Osteocyte (in vitro differentiated cells): Measurements from ENCODE around the gene DAPK1. TPM values are rescaled to one million over a fixed set of nuclear protein-coding genes. Genes with fewer than 3 reads are reported as not detected.

Experiments
- DNase-seq: peaks from one replicate; pipeline ENCODE4 v3.0.0; 2021; ENCODE audit warnings: mixed read lengths; ENCODE audit not compliant: unreplicated experiment; ENCODE audit errors: extremely low spot score
- H3K27ac Mint-ChIP-seq: one replicate; pipeline ENCODE4 v1.8.0; 2021; ENCODE audit warnings: mild to moderate bottlenecking, mixed read lengths; ENCODE audit not compliant: unreplicated experiment
- H3K27me3 Mint-ChIP-seq: one replicate; pipeline ENCODE4 v1.8.0; 2021; ENCODE audit warnings: mixed read lengths; ENCODE audit not compliant: unreplicated experiment
- H3K36me3 Mint-ChIP-seq: one replicate; pipeline ENCODE4 v1.8.0; 2021; ENCODE audit warnings: mixed read lengths; ENCODE audit not compliant: unreplicated experiment
- H3K4me1 Mint-ChIP-seq: one replicate; pipeline ENCODE4 v1.8.0; 2021; ENCODE audit warnings: mixed read lengths; ENCODE audit not compliant: unreplicated experiment
- H3K4me3 Mint-ChIP-seq: one replicate; pipeline ENCODE4 v1.8.0; 2021; ENCODE audit warnings: mild to moderate bottlenecking, moderate library complexity, mixed read lengths; ENCODE audit not compliant: unreplicated experiment
- H3K9me3 Mint-ChIP-seq: one replicate; pipeline ENCODE4 v1.8.0; 2021; ENCODE audit warnings: mixed read lengths; ENCODE audit not compliant: unreplicated experiment
- total RNA-seq: library from RNA; stranded (reverse); gene quantifications from 2 replicates; pipeline ENCODE4 v1.2.1, GENCODE V29; 2021
- TF ChIP-seq, protein P1 (sequence below): fragments of 200-600 bp; sonication (generic); IDR thresholded peaks from 2 replicates; pipeline ENCODE4 v1.5.0; 2021; ENCODE audit warnings: antibody characterized with exemption, mild to moderate bottlenecking, moderate library complexity

The DAPK1 gene
- total RNA-seq, 1 donor from 2014 or later: 304 TPM

DNA sequence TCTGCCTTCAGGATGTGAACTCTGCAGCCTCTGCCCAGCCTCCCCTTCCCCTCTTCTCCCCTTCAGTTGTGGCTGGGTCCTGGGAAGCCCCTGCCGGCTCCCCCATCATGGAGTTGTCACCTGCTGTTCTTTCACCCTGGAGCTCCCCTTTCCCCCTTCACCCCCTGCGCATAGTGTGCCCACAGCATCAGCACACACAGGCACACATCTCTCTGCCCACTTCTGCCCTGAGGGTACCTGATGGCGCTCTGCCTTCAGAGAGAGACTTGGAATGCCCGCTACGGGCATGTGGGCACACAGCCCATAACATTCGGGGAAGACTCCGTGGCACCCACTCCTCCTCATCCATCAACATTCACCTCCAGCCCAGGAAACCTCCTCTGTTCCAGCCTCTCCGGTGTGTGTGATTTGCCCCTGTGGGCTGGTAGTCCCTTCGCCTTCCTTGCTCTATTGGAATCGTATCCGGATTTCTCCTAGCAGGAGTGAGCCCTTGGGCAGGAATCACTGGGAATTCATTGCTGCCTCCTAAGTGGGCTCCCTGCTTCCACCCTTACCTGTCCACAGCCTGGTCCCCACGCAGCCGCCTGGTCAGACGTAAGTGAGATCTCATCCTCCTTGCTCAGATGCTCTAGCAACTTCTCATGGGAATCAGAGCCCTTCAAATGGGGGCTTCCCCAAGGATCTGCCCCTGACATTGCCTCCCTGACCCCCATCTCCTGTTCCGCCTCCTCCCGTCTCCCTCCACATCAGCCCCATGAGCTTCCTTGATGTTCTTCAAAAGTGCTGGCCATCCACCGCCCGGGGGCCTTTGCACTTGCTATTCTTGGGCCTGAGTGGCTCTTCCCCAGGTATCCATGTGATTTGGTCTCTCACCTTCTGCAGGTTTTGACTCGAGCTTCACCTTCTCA lies 166.7 kb downstream of the DAPK1 start:
- Mint-ChIP-seq H3K27ac (peak overlapping the region; percentile 43), H3K4me1 (peaks cover 33% of the 10 kb centered on the region), H3K36me3 (peaks cover 62% of the 10 kb centered on the region), H3K9me3 (no peaks in the 10 kb centered on the region), H3K27me3 (no peaks in the 10 kb centered on the region), H3K4me3 (no peak overlapping the region)
- TF ChIP-seq, protein P1, sequence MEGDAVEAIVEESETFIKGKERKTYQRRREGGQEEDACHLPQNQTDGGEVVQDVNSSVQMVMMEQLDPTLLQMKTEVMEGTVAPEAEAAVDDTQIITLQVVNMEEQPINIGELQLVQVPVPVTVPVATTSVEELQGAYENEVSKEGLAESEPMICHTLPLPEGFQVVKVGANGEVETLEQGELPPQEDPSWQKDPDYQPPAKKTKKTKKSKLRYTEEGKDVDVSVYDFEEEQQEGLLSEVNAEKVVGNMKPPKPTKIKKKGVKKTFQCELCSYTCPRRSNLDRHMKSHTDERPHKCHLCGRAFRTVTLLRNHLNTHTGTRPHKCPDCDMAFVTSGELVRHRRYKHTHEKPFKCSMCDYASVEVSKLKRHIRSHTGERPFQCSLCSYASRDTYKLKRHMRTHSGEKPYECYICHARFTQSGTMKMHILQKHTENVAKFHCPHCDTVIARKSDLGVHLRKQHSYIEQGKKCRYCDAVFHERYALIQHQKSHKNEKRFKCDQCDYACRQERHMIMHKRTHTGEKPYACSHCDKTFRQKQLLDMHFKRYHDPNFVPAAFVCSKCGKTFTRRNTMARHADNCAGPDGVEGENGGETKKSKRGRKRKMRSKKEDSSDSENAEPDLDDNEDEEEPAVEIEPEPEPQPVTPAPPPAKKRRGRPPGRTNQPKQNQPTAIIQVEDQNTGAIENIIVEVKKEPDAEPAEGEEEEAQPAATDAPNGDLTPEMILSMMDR: no peak
- no peak for DNase-seq

DNA sequence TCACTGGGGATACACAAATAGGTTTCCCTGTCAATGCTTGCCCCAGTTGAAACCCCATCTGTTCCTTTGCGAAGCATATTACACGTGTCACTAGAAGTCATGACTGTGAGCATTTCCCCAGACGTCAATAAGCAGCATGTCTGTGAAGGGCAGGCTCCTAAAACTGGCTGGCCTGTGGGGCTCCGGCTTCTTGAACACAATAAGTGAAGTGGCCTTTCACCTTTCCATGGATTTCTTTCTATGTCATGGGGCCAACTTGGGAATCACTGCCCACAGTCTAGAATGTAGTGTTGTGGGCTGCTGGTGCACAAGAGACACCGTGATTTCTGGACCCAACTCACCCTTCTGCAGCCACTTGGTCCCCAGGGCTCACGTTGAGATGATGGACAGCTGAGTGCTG lies 167.8 kb downstream of the DAPK1 start:
- Mint-ChIP-seq H3K27ac (no peak overlapping the region), H3K36me3 (peaks cover 62% of the 10 kb centered on the region), H3K27me3 (no peaks in the 10 kb centered on the region), H3K4me1 (peaks cover 33% of the 10 kb centered on the region), H3K4me3 (no peak overlapping the region), H3K9me3 (no peaks in the 10 kb centered on the region)
- no peak for DNase-seq
- TF ChIP-seq, protein P1: no peak

DNA sequence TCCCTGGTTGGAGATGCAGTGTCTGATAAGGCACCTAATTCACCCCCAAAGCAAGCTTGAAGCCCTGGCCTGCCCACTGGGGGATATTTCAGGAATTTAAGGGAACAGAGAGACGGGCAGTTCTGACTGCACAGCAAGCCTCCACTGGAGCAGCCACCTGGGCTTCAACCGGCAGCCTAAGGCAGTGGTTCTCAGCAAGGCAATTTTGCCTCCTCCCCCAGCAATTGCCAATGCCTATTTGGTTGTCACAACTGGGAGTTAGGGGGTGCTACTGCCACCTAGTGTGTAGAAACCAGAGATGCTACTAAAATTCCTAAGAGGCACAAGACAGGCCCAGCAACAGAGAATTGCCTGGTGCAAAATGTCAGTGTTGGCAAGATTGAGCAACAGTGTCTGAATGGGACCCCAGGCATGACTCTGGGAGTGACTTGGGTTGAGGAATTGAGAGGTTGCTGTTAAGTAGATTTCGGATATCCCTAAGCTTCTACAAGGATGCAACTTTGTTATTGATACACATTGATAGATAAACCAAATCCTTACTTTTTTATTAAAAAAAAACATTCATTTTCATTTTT lies 169.6 kb downstream of the DAPK1 start:
- DNase-seq: no peak
- H3K27me3 Mint-ChIP-seq: no peaks in the 10 kb centered on the region
- H3K27ac Mint-ChIP-seq: no peak overlapping the region
- H3K36me3 Mint-ChIP-seq: peaks cover 61% of the 10 kb centered on the region
- no peak overlapping the region for H3K4me3 Mint-ChIP-seq
- peaks cover 23% of the 10 kb centered on the region for H3K4me1 Mint-ChIP-seq
- TF ChIP-seq, protein P1: peak; percentile 51
- no peaks in the 10 kb centered on the region for H3K9me3 Mint-ChIP-seq

DNA sequence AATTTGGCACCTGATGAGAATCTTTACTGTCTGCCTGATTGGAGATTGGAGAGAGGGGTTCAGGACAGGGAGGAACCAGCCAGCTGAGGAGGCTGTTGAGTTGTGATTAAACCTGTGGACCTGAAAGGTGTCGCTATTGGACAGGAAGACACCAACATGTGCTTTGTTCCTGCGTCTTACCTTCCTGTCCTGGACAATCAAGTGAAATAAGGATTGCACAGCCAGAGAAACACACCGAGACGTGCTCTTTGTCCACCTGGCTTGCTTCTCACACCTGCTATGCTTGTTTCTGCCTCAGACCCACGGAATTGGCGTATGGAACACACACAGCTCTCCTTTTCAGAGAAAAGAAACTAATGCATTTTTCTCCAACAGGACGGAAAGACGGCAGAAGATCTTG lies 170.6 kb downstream of the DAPK1 start:
- Mint-ChIP-seq H3K27me3 (no peaks in the 10 kb centered on the region), H3K9me3 (no peaks in the 10 kb centered on the region), H3K4me3 (no peak overlapping the region), H3K4me1 (peaks cover 14% of the 10 kb centered on the region), H3K27ac (no peak overlapping the region), H3K36me3 (peaks cover 68% of the 10 kb centered on the region)
- TF ChIP-seq, protein P1: no peak
- DNase-seq: no peak

DNA sequence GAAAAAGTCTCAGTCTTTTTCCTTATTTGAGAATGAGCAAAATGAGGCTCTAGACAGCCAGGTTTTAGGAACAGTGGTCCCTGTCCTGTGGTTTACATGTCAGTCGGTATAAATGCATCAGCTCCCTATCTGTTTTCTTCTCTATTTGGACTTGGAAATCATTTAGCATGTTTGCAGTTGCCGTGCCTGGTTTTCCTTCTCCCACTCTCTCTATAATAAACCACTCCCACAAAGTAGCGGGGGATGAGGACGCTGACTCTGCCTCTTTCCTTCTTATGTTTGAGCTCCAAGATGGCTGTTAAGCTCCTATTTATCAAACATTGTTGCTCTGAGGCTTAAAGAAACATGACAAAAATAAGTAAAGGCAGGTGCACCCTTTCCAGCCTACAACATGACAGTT lies 171.1 kb downstream of the DAPK1 start:
- no peak overlapping the region for H3K4me3 Mint-ChIP-seq
- H3K27me3 Mint-ChIP-seq: no peaks in the 10 kb centered on the region
- H3K36me3 Mint-ChIP-seq: peaks cover 69% of the 10 kb centered on the region
- no peaks in the 10 kb centered on the region for H3K9me3 Mint-ChIP-seq
- TF ChIP-seq, protein P1: no peak
- DNase-seq: no peak
- H3K27ac Mint-ChIP-seq: no peak overlapping the region
- H3K4me1 Mint-ChIP-seq: peaks cover 9% of the 10 kb centered on the region
